Thymus (tissue), 11 donors: ENCODE measurements around the gene MAP2. TPM values are rescaled to one million over a fixed set of nuclear protein-coding genes. Genes with fewer than 3 reads are reported as not detected.

Source experiments
- DNase-seq, 9 donors: peaks; one replicate each; pipeline ENCODE4 v3.0.0-alpha.2; 2013; ENCODE audit warnings: low spot score in 9 of 9, low read depth in 6 of 9, missing footprints in 1 of 9
- H3K27ac ChIP-seq, 2 donors: one replicate each; pipeline ENCODE4 v1.5.1; 2013; ENCODE audit warnings: control low read depth in 1 of 2, low read depth in 1 of 2, low read length in 1 of 2, mild to moderate bottlenecking in 1 of 2, moderate library complexity in 1 of 2
- H3K27me3 ChIP-seq, 2 donors: one replicate each; pipeline ENCODE4 v1.5.1; 2013; ENCODE audit warnings: low read length in 1 of 2; ENCODE audit not compliant: control insufficient read depth in 2 of 2, insufficient read depth in 1 of 2
- H3K36me3 ChIP-seq, 2 donors: one replicate each; pipeline ENCODE4 v1.5.1; 2013; ENCODE audit warnings: low read length in 1 of 2, mild to moderate bottlenecking in 1 of 2, moderate library complexity in 1 of 2; ENCODE audit not compliant: control insufficient read depth in 2 of 2, insufficient read depth in 2 of 2
- H3K4me1 ChIP-seq, 2 donors: one replicate each; pipeline ENCODE4 v1.5.1; 2013; ENCODE audit warnings: low read length in 2 of 2; ENCODE audit not compliant: control insufficient read depth in 2 of 2, insufficient read depth in 2 of 2
- H3K4me3 ChIP-seq, 2 donors: one replicate each; pipeline ENCODE4 v1.5.1; 2013; ENCODE audit warnings: low read length in 2 of 2, control low read depth in 1 of 2, mild to moderate bottlenecking in 1 of 2
- H3K9me3 ChIP-seq, 2 donors: one replicate each; pipeline ENCODE4 v1.5.1; 2013; ENCODE audit warnings: low read length in 1 of 2, mild to moderate bottlenecking in 1 of 2; ENCODE audit not compliant: control insufficient read depth in 2 of 2, insufficient read depth in 1 of 2
- WGBS: extraction: QIAGEN DNeasy Blood & Tissue Kit; methylation state at CpG from one replicate; pipeline ENCODE4 v1.1.7; 2013; 5-methylcytosine and 5-hydroxymethylcytosine counted together
- polyA plus RNA-seq: library from polyadenylated mRNA; stranded (reverse); fragments of 200-250 nt; gene quantifications from one replicate; pipeline ENCODE4 v1.2.3, GENCODE V29; 2013
- total RNA-seq: library from RNA; stranded (reverse); fragments of 120-200 nt; gene quantifications from one replicate; pipeline ENCODE4 v1.2.4, GENCODE V29; 2013
- donor health status: healthy.

The MAP2 gene
- total and polyA plus RNA-seq, 2 donors: 2.5 to 5.3 TPM

- Histone ChIP-seq H3K36me3 (no peaks in the 10 kb centered on the region), H3K4me1 (no peaks in the 10 kb centered on the region), H3K9me3 (no peaks in the 10 kb centered on the region), H3K27me3 (no peaks in the 10 kb centered on the region), H3K27ac (no peak overlapping the region), H3K4me3 (no peak overlapping the region)
- no peak for DNase-seq
- WGBS: 97% methylated on average over 8 of the region's 8 CpGs
Observed at GRCh38 chr2:209694748-209695147, 270.9 kb downstream of the MAP2 start.

DNA sequence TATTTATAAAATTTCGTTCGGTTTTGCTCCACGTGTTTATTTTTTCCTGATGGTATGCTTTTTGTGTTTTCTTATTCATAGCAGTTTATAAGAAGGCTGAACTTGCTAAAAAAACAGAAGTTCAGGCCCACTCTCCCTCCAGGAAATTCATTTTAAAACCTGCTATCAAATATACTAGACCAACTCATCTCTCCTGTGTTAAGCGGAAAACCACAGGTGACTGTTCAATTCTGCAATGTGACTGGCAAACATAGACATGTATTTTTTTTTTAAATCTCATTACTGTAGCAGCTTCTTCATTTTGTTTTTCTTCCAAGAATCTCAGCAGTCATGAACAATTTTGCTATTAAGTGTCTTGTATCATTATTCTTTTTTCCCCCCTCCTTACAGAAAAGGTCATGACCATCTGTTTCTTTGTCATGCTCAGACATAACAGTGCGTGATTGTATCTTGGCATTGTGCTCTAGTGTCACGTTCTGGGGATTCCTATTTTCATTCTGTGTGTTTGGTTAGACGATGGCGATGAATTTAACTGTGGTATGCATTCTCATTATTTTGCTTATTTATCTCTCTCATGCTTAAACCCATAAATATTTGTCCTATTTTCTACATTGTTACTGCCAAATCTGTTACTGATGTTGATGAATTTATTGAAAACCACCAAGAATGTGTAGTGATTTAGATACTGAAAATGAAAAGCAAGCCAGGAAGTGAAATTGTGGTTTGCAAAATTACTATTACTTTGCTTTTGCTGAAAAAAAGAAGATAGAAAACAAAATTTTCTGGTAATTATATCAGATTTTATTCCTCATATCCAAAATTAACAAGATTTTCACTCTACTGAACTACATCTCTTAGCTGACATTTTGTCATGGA, 273.2 kb downstream of the MAP2 start:
- Histone ChIP-seq H3K36me3 (no peaks in the 10 kb centered on the region), H3K4me3 (no peak overlapping the region), H3K27me3 (no peaks in the 10 kb centered on the region), H3K9me3 (no peaks in the 10 kb centered on the region), H3K4me1 (no peaks in the 10 kb centered on the region), H3K27ac (no peak overlapping the region)
- DNase-seq: no peak
- 85% methylated on average over 8 of the region's 8 CpGs for WGBS

DNA sequence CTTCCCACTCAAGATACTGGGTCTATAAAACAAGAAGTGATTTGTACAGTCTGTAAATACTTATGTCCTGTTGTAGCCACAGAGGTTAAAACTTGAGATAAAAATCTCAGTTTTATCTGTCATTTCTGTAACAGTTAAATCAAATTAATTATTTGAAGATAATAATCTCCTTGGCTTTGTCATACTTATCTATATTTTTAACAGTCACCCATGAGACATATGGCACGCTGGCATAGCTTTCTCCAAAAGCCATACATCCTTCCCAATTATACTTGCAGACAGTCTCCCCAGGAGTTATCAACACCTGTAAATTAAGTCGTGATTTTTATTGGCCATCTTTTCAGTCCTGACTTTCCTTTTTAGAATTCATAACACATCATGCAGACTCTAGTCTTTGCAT, 278.9 kb downstream of the MAP2 start:
- Histone ChIP-seq H3K9me3 (no peaks in the 10 kb centered on the region), H3K27me3 (no peaks in the 10 kb centered on the region), H3K4me3 (no peak overlapping the region), H3K36me3 (no peaks in the 10 kb centered on the region), H3K27ac (no peak overlapping the region), H3K4me1 (no peaks in the 10 kb centered on the region)
- WGBS: 74% methylated on average over 2 of the region's 2 CpGs
- DNase-seq: no peak

- no peaks in the 10 kb centered on the region for H3K27me3 ChIP-seq
- no peak overlapping the region for H3K27ac ChIP-seq
- no peak overlapping the region for H3K4me3 ChIP-seq
- H3K4me1 ChIP-seq: no peaks in the 10 kb centered on the region
- no peak for DNase-seq
- H3K36me3 ChIP-seq: no peaks in the 10 kb centered on the region
- H3K9me3 ChIP-seq: no peaks in the 10 kb centered on the region
Observed at GRCh38 chr2:209713219-209713618, 289.4 kb downstream of the MAP2 start.

DNA sequence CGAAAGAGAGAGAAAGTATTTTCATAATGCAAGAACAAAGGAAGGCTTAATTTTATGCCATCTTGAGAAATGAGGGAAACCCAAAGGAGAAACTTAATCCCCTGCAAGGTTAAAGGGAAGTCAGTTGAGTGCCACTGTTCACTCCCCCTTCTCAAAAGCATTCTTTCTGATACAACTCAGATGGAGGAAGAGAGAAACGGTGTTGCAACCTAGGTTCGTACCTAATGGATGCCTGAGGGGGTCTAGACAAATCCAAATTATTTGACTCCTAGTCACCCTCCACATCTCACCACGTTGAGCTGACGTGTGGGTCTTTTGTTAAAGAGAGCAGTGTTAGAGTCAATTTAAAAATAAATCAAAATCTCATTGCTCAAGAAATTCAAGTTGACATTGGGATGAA, 295.2 kb downstream of the MAP2 start:
- DNase-seq: no peak
- H3K36me3 ChIP-seq: no peaks in the 10 kb centered on the region
- no peak overlapping the region for H3K27ac ChIP-seq
- H3K9me3 ChIP-seq: no peaks in the 10 kb centered on the region
- H3K27me3 ChIP-seq: no peaks in the 10 kb centered on the region
- H3K4me3 ChIP-seq: no peak overlapping the region
- WGBS: 87% methylated on average over 5 of the region's 5 CpGs
- no peaks in the 10 kb centered on the region for H3K4me1 ChIP-seq

GRCh38 chr2:209721497-209721896, 297.6 kb downstream of the MAP2 start:
- no peaks in the 10 kb centered on the region for H3K9me3 ChIP-seq
- H3K4me1 ChIP-seq: no peaks in the 10 kb centered on the region
- H3K4me3 ChIP-seq: no peak overlapping the region
- no peak for DNase-seq
- H3K36me3 ChIP-seq: no peaks in the 10 kb centered on the region
- no peaks in the 10 kb centered on the region for H3K27me3 ChIP-seq
- no peak overlapping the region for H3K27ac ChIP-seq

DNA sequence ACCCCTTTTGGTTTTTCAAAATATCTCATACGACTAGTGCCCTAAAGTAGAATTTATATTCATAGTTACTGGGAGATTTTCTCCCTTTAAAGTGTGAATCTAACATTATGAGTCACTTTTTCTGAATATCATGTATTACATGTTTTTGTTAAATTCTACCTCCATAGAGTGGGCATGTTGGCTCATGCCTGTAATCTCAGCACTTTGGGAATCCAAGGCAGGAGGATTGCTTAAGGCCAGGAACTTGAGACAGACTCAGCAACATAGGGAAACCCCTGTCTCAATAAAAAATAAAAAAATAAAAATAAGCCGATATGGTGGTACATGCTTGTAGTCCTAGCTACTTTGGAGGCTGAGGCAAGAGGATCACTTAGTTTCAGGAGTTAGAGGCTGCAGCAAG, 302.5 kb downstream of the MAP2 start:
- H3K27ac ChIP-seq: peak overlapping the region in 1 of 2 donors; percentile 20
- H3K36me3 ChIP-seq: no peaks in the 10 kb centered on the region
- H3K4me3 ChIP-seq: no peak overlapping the region
- no peak for DNase-seq
- 96% methylated on average over 2 of the region's 2 CpGs for WGBS
- no peaks in the 10 kb centered on the region for H3K27me3 ChIP-seq
- no peaks in the 10 kb centered on the region for H3K4me1 ChIP-seq
- H3K9me3 ChIP-seq: no peaks in the 10 kb centered on the region

GRCh38 chr2:209727077-209727476, 303.2 kb downstream of the MAP2 start:
- 97% methylated on average over 2 of the region's 2 CpGs for WGBS
- no peaks in the 10 kb centered on the region for H3K9me3 ChIP-seq
- no peak for DNase-seq
- H3K4me1 ChIP-seq: no peaks in the 10 kb centered on the region
- H3K36me3 ChIP-seq: no peaks in the 10 kb centered on the region
- H3K4me3 ChIP-seq: no peak overlapping the region
- no peaks in the 10 kb centered on the region for H3K27me3 ChIP-seq
- no peak overlapping the region for H3K27ac ChIP-seq

- DNase-seq: no peak
- H3K4me3 ChIP-seq: no peak overlapping the region
- no peaks in the 10 kb centered on the region for H3K4me1 ChIP-seq
- no peak overlapping the region for H3K27ac ChIP-seq
- H3K27me3 ChIP-seq: no peaks in the 10 kb centered on the region
- no peaks in the 10 kb centered on the region for H3K9me3 ChIP-seq
- no peaks in the 10 kb centered on the region for H3K36me3 ChIP-seq
- WGBS: 88% methylated on average over 3 of the region's 3 CpGs
Observed at GRCh38 chr2:209734805-209735204, 311.0 kb downstream of the MAP2 start.
